SH-SY5Y (cell line): Measurements from ENCODE around the gene PPP6C.

Experiments
- GATA2 ChIP-seq: IDR thresholded peaks from 2 replicates; pipeline ENCODE4 v1.6.1; 2011; ENCODE audit warnings: mild to moderate bottlenecking, low read depth, low read length
- GATA3 ChIP-seq: IDR thresholded peaks from 2 replicates; pipeline ENCODE4 v1.6.1; 2011; ENCODE audit warnings: low read depth, mild to moderate bottlenecking, low read length, moderate library complexity

- TF ChIP-seq GATA2 (no peak), GATA3 (no peak)
Measured at GRCh38 chr9:125238915-125239446, 49.4 kb upstream of the PPP6C start.
